Liver (tissue), 9 donors: ENCODE data around the gene CACYBP. TPM values are rescaled to one million over a fixed set of nuclear protein-coding genes. Genes with fewer than 3 reads are reported as not detected.

Source experiments
- DNase-seq: peaks from one replicate; pipeline ENCODE4 v3.0.0-alpha.2; 2017; ENCODE audit warnings: low spot score
- H3K27ac ChIP-seq, 2 donors: one replicate each; pipeline ENCODE4 v1.7.0; 2013; ENCODE audit warnings: inconsistent platforms in 2 of 2, low read length in 2 of 2, control low read depth in 1 of 2, low read depth in 1 of 2, mild to moderate bottlenecking in 1 of 2
- H3K27me3 ChIP-seq, 4 donors: one replicate each; pipeline versions ENCODE4 v1.6.1 to v1.7.0; 2013; ENCODE audit warnings: low read length in 3 of 4, inconsistent platforms in 1 of 4, mild to moderate bottlenecking in 1 of 4, moderate library complexity in 1 of 4; ENCODE audit not compliant: control insufficient read depth in 4 of 4, insufficient read depth in 4 of 4
- H3K36me3 ChIP-seq, 4 donors: one replicate each; pipeline versions ENCODE4 v1.6.1 to v1.7.0; 2013; ENCODE audit warnings: low read length in 3 of 4, mild to moderate bottlenecking in 3 of 4, low read depth in 1 of 4, moderate library complexity in 1 of 4; ENCODE audit not compliant: control insufficient read depth in 4 of 4, insufficient read depth in 3 of 4
- H3K4me1 ChIP-seq, 4 donors: one replicate each; pipeline versions ENCODE4 v1.6.1 to v1.7.0; 2013; ENCODE audit warnings: low read length in 3 of 4, mild to moderate bottlenecking in 3 of 4, moderate library complexity in 1 of 4; ENCODE audit not compliant: control insufficient read depth in 4 of 4, insufficient read depth in 4 of 4
- H3K4me3 ChIP-seq, 3 donors: one replicate each; pipeline versions ENCODE4 v1.6.1 to v1.7.0; 2013; ENCODE audit warnings: low read length in 3 of 3, control low read depth in 1 of 3, low read depth in 1 of 3, mild to moderate bottlenecking in 1 of 3
- H3K9ac ChIP-seq, 2 donors: one replicate each; pipeline ENCODE4 v1.7.0; 2013; ENCODE audit warnings: low read length in 2 of 2, mild to moderate bottlenecking in 2 of 2, moderate library complexity in 2 of 2, control low read depth in 1 of 2, low read depth in 1 of 2
- H3K9me3 ChIP-seq, 4 donors: one replicate each; pipeline versions ENCODE4 v1.6.1 to v1.7.0; 2013; ENCODE audit warnings: low read length in 3 of 4; ENCODE audit not compliant: control insufficient read depth in 4 of 4
- EGR1 ChIP-seq, 2 donors: IDR thresholded peaks; 2 replicates each; pipeline ENCODE4 v1.6.1; 2016 to 2018; ENCODE audit warnings: antibody characterized with exemption in 2 of 2, low read depth in 2 of 2
- FOXA1 ChIP-seq: IDR thresholded peaks from 2 replicates; pipeline ENCODE4 v1.6.1; 2016; ENCODE audit warnings: antibody characterized with exemption
- FOXA2 ChIP-seq: IDR thresholded peaks from 2 replicates; pipeline ENCODE4 v1.6.1; 2016; ENCODE audit warnings: antibody characterized with exemption
- GABPA ChIP-seq, 2 donors: IDR thresholded peaks in 1 of 2; conservative IDR thresholded peaks in 1 of 2; 2 replicates each; pipeline ENCODE4 v1.6.1; 2016; ENCODE audit warnings: antibody characterized with exemption in 2 of 2, mild to moderate bottlenecking in 1 of 2, moderate library complexity in 1 of 2
- HNF4G ChIP-seq: IDR thresholded peaks from 2 replicates; pipeline ENCODE4 v1.6.1; 2016; ENCODE audit warnings: antibody characterized with exemption
- NR2F2 ChIP-seq: IDR thresholded peaks from 2 replicates; pipeline ENCODE4 v1.6.1; 2016; ENCODE audit warnings: antibody characterized with exemption
- RAD21 ChIP-seq, 2 donors: IDR thresholded peaks; 2 replicates each; pipeline ENCODE4 v1.6.1; 2016; ENCODE audit warnings: antibody characterized with exemption in 2 of 2, mild to moderate bottlenecking in 2 of 2
- RXRA ChIP-seq, 2 donors: IDR thresholded peaks; 2 replicates each; pipeline ENCODE4 v1.6.1; 2017 to 2018; ENCODE audit warnings: antibody characterized with exemption in 2 of 2, mild to moderate bottlenecking in 1 of 2
- SP1 ChIP-seq: IDR thresholded peaks from 2 replicates; pipeline ENCODE4 v1.6.1; 2018; ENCODE audit warnings: antibody characterized with exemption, mild to moderate bottlenecking
- TAF1 ChIP-seq: conservative IDR thresholded peaks from 2 replicates; pipeline ENCODE4 v1.6.1; 2016; ENCODE audit warnings: antibody characterized with exemption, mild to moderate bottlenecking
- YY1 ChIP-seq: IDR thresholded peaks from 2 replicates; pipeline ENCODE4 v1.6.1; 2016; ENCODE audit warnings: antibody characterized with exemption, mild to moderate bottlenecking
- WGBS: extraction: QIAGEN DNeasy Blood & Tissue Kit; methylation state at CpG from one replicate; pipeline ENCODE4 v1.1.7; 2013; 5-methylcytosine and 5-hydroxymethylcytosine counted together
- polyA plus RNA-seq, 2 donors: library from polyadenylated mRNA; stranded (reverse) in 1 of 2; unstranded in 1 of 2; fragments of 200-250 nt in 1 of 2; fragments of >200 nt in 1 of 2; fragmentation: Nextera tagmentation in 1 of 2; extraction: Ambion mirVana in 1 of 2; gene quantifications; one replicate each; pipeline versions ENCODE4 v1.2.1 to v1.2.3, GENCODE V29; 2013 to 2015
- total RNA-seq, 2 donors: library from RNA; depleted of rRNA; stranded (reverse); fragments of >200 nt; gene quantifications; one replicate each; pipeline ENCODE4 v1.2.3, GENCODE V29; 2014
- TF ChIP-seq, protein P1 (sequence below): IDR thresholded peaks from 2 replicates; pipeline ENCODE4 v1.6.1; 2016; ENCODE audit warnings: antibody characterized with exemption
- TF ChIP-seq, protein P2 (sequence below): IDR thresholded peaks from 2 replicates; pipeline ENCODE4 v1.6.1; 2016; ENCODE audit warnings: antibody characterized with exemption
- TF ChIP-seq, protein P3 (sequence below): IDR thresholded peaks from 2 replicates; pipeline ENCODE4 v1.6.1; 2016; ENCODE audit warnings: antibody characterized with exemption, mild to moderate bottlenecking
- TF ChIP-seq, protein P4 (sequence below): IDR thresholded peaks from 2 replicates; pipeline ENCODE4 v1.6.1; 2016; ENCODE audit warnings: antibody characterized with exemption
- TF ChIP-seq, protein P5 (sequence below): fragments of 150-350 bp; IDR thresholded peaks from 2 replicates; pipeline ENCODE4 v1.5.1; 2017; ENCODE audit warnings: improper control_type of control experiment, low read depth, low read length; ENCODE audit not compliant: missing input control
- donor health status: healthy.
- donor health status: healthy.
- donor health status: healthy.
- donor health status: healthy.
- donor health status: healthy.

The CACYBP gene
- total and polyA plus RNA-seq, 4 donors = 26.4 to 81.2 (median 36.6) TPM

DNA sequence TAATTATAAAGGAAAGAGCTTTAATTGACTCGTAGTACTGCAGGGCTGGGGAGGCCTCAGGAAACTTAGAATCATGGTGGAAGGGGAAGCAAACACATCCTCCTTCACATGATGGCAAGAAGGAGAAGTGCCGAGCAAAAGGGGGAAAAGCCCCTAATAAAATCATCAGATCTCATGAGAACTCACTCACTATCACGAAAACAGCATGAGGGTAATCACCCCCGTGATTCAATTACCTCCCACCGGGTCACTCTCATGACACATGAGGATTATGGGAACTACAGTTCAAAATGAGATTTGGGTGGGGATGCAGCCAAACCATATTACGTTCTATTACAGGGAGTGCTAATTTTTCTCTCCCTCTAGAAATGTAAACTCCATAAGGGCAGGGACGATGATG, 37.7 kb downstream of the CACYBP start:
- H3K4me1 ChIP-seq = no peaks in the 10 kb centered on the region
- DNase-seq = no peak
- 54% methylated on average over 7 of the region's 7 CpGs for WGBS

DNA sequence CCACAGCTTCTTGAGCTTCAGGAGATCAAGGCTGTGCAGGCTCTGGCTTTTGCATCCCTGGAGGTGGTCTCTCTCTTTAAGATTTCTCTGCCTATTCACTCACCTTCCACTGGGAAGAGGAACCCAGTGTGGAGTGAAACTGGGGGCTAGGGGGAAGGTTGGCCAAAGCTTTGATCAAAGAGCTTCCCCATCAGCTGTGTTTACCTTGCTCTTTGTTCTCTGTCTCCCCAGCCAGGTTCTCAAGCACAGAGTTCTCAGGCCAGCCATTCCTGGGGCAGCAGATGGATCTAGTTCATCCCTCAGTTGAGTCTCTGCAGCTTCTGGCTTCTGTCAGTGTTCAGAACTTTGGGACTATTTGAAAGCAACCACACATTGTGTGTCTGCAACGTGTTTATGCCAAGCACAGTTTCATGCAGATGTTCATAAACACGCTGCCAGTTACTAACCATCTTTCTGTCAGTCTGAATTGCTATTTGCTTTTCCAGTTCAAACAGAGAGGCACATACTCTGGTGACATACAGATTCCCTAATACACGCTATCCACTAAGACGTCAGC, 40.7 kb downstream of the CACYBP start:
- no peaks in the 10 kb centered on the region for H3K4me1 ChIP-seq
- no peak for DNase-seq
- H3K4me3 ChIP-seq = no peak overlapping the region
- no peak overlapping the region for H3K9ac ChIP-seq
- no peaks in the 10 kb centered on the region for H3K36me3 ChIP-seq
- H3K27me3 ChIP-seq = no peaks in the 10 kb centered on the region
- H3K27ac ChIP-seq = no peak overlapping the region
- H3K9me3 ChIP-seq = no peaks in the 10 kb centered on the region
- WGBS = 62% methylated on average over 4 of the region's 4 CpGs
- no peak for TF ChIP-seq GABPA (IDR thresholded peaks at IDR 0.05 in 1 of 2, conservative IDR thresholded peaks at IDR 0.05 in 1 of 2)
- TF ChIP-seq, protein P1, sequence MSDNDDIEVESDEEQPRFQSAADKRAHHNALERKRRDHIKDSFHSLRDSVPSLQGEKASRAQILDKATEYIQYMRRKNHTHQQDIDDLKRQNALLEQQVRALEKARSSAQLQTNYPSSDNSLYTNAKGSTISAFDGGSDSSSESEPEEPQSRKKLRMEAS = no peak
- no peak for TF ChIP-seq HNF4G
- TF ChIP-seq RXRA (IDR thresholded peaks at IDR 0.05) = no peak
- TF ChIP-seq, protein P2, sequence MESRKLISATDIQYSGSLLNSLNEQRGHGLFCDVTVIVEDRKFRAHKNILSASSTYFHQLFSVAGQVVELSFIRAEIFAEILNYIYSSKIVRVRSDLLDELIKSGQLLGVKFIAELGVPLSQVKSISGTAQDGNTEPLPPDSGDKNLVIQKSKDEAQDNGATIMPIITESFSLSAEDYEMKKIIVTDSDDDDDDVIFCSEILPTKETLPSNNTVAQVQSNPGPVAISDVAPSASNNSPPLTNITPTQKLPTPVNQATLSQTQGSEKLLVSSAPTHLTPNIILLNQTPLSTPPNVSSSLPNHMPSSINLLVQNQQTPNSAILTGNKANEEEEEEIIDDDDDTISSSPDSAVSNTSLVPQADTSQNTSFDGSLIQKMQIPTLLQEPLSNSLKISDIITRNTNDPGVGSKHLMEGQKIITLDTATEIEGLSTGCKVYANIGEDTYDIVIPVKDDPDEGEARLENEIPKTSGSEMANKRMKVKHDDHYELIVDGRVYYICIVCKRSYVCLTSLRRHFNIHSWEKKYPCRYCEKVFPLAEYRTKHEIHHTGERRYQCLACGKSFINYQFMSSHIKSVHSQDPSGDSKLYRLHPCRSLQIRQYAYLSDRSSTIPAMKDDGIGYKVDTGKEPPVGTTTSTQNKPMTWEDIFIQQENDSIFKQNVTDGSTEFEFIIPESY = no peak
- TF ChIP-seq, protein P3, sequence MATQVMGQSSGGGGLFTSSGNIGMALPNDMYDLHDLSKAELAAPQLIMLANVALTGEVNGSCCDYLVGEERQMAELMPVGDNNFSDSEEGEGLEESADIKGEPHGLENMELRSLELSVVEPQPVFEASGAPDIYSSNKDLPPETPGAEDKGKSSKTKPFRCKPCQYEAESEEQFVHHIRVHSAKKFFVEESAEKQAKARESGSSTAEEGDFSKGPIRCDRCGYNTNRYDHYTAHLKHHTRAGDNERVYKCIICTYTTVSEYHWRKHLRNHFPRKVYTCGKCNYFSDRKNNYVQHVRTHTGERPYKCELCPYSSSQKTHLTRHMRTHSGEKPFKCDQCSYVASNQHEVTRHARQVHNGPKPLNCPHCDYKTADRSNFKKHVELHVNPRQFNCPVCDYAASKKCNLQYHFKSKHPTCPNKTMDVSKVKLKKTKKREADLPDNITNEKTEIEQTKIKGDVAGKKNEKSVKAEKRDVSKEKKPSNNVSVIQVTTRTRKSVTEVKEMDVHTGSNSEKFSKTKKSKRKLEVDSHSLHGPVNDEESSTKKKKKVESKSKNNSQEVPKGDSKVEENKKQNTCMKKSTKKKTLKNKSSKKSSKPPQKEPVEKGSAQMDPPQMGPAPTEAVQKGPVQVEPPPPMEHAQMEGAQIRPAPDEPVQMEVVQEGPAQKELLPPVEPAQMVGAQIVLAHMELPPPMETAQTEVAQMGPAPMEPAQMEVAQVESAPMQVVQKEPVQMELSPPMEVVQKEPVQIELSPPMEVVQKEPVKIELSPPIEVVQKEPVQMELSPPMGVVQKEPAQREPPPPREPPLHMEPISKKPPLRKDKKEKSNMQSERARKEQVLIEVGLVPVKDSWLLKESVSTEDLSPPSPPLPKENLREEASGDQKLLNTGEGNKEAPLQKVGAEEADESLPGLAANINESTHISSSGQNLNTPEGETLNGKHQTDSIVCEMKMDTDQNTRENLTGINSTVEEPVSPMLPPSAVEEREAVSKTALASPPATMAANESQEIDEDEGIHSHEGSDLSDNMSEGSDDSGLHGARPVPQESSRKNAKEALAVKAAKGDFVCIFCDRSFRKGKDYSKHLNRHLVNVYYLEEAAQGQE = no peak
- TF ChIP-seq RAD21 (IDR thresholded peaks at IDR 0.05) = no peak
- TF ChIP-seq YY1 = no peak

More for the DNA sequence above, 37.7 kb downstream of the CACYBP start:
- Histone ChIP-seq H3K27ac (no peak overlapping the region), H3K4me3 (no peak overlapping the region), H3K27me3 (no peaks in the 10 kb centered on the region), H3K9me3 (no peaks in the 10 kb centered on the region), H3K9ac (no peak overlapping the region), H3K36me3 (no peaks in the 10 kb centered on the region)
- TF ChIP-seq, protein P4, sequence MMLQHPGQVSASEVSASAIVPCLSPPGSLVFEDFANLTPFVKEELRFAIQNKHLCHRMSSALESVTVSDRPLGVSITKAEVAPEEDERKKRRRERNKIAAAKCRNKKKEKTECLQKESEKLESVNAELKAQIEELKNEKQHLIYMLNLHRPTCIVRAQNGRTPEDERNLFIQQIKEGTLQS = no peak
- TF ChIP-seq YY1 (no peak), EGR1 (IDR thresholded peaks at IDR 0.05; ENCODE audit: low read depth in 2 of 2) (no peak), SP1 (no peak), HNF4G (no peak), GABPA (IDR thresholded peaks at IDR 0.05 in 1 of 2, conservative IDR thresholded peaks at IDR 0.05 in 1 of 2) (no peak), NR2F2 (no peak), RAD21 (IDR thresholded peaks at IDR 0.05) (no peak), RXRA (IDR thresholded peaks at IDR 0.05) (no peak), TAF1 (no peak), FOXA2 (no peak), FOXA1 (no peak)
- TF ChIP-seq, protein P3 = no peak
- TF ChIP-seq, protein P1 = no peak
- TF ChIP-seq, protein P5, sequence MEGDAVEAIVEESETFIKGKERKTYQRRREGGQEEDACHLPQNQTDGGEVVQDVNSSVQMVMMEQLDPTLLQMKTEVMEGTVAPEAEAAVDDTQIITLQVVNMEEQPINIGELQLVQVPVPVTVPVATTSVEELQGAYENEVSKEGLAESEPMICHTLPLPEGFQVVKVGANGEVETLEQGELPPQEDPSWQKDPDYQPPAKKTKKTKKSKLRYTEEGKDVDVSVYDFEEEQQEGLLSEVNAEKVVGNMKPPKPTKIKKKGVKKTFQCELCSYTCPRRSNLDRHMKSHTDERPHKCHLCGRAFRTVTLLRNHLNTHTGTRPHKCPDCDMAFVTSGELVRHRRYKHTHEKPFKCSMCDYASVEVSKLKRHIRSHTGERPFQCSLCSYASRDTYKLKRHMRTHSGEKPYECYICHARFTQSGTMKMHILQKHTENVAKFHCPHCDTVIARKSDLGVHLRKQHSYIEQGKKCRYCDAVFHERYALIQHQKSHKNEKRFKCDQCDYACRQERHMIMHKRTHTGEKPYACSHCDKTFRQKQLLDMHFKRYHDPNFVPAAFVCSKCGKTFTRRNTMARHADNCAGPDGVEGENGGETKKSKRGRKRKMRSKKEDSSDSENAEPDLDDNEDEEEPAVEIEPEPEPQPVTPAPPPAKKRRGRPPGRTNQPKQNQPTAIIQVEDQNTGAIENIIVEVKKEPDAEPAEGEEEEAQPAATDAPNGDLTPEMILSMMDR = no peak
